Activated T-cell treated with anti-CD3 and anti-CD28 coated beads, Interleukin-2, amount 50 U/mL, for 4 hours (primary cell): Measurements from ENCODE around the gene TBC1D10B. TPM values are rescaled to one million over a fixed set of nuclear protein-coding genes. Genes with fewer than 3 reads are reported as not detected.

ENCODE experiments used
- ATAC-seq, 2 donors: fragments of 200-7000 bp; cut with Tn5 transposase; one replicate each; pipeline ENCODE4 v1.10.0; 2021
- DNase-seq: peaks from one replicate; pipeline ENCODE4 v3.0.0-alpha.2; 2020
- H3K27me3 Mint-ChIP-seq: one replicate; pipeline ENCODE4 v1.8.0; 2021; ENCODE audit warnings: low read depth, mixed read lengths
- H3K36me3 Mint-ChIP-seq: one replicate; pipeline ENCODE4 v1.8.0; 2022; ENCODE audit warnings: mixed read lengths; ENCODE audit not compliant: insufficient read depth
- H3K4me1 Mint-ChIP-seq: one replicate; pipeline ENCODE4 v1.8.0; 2021; ENCODE audit warnings: low read depth, mixed read lengths
- H3K4me3 Mint-ChIP-seq: one replicate; pipeline ENCODE4 v1.8.0; 2021; ENCODE audit warnings: mild to moderate bottlenecking, moderate library complexity, mixed read lengths
- H3K9me3 Mint-ChIP-seq: one replicate; pipeline ENCODE4 v1.8.0; 2021; ENCODE audit warnings: mixed read lengths
- total RNA-seq, 3 donors: library from RNA; stranded (reverse); gene quantifications; one replicate each; pipeline ENCODE4 v1.2.1, GENCODE V29; 2021

Gene TBC1D10B
- 10 to 100 TPM; 48.2 to 52.5 (median 49.6) TPM for total RNA-seq

- Mint-ChIP-seq H3K9me3 (no peaks in the 10 kb centered on the region), H3K27me3 (no peaks in the 10 kb centered on the region), H3K4me3 (peak within 1 kb of the TSS; percentile 88), H3K36me3 (peaks cover 5% of the 10 kb centered on the region), H3K4me1 (peaks cover 47% of the 10 kb centered on the region)
- peak; percentile 82 to 86 for ATAC-seq
- peak; percentile 98 for DNase-seq
These were observed at the start of gene TBC1D10B for GRCh38 chr16:30370456-30371247. TSS of gene TBC1D10B (minus strand) at chr16:30370494. CDS start at chr16:30370183, 311 bp downstream.

- H3K4me1 Mint-ChIP-seq: peaks cover 19% of the 10 kb centered on the region
- no peaks in the 10 kb centered on the region for H3K27me3 Mint-ChIP-seq
- H3K36me3 Mint-ChIP-seq: peaks cover 29% of the 10 kb centered on the region
- H3K9me3 Mint-ChIP-seq: no peaks in the 10 kb centered on the region
- ATAC-seq: no peak
- H3K4me3 Mint-ChIP-seq: peak overlapping the region; percentile 65
- DNase-seq: no peak
These were observed 48.3 kb upstream of the TBC1D10B start for GRCh38 chr16:30418350-30419181.

GRCh38 chr16:30417529-30418349 lies 47.4 kb upstream of the TBC1D10B start:
- no peaks in the 10 kb centered on the region for H3K27me3 Mint-ChIP-seq
- ATAC-seq: peak; percentile 83 to 92
- peak; percentile 84 for DNase-seq
- no peaks in the 10 kb centered on the region for H3K9me3 Mint-ChIP-seq
- H3K4me3 Mint-ChIP-seq: peak overlapping the region; percentile 65
- peaks cover 19% of the 10 kb centered on the region for H3K4me1 Mint-ChIP-seq
- H3K36me3 Mint-ChIP-seq: peaks cover 28% of the 10 kb centered on the region

GRCh38 chr16:30416624-30417528 lies 46.6 kb upstream of the TBC1D10B start:
- DNase-seq (no peak), ATAC-seq (no peak)
- peaks cover 23% of the 10 kb centered on the region for H3K4me1 Mint-ChIP-seq
- H3K4me3 Mint-ChIP-seq: peak overlapping the region; percentile 57
- H3K9me3 Mint-ChIP-seq: no peaks in the 10 kb centered on the region
- H3K27me3 Mint-ChIP-seq: no peaks in the 10 kb centered on the region
- H3K36me3 Mint-ChIP-seq: peaks cover 29% of the 10 kb centered on the region

GRCh38 chr16:30416047-30416603 lies 45.8 kb upstream of the TBC1D10B start:
- Mint-ChIP-seq H3K4me1 (peaks cover 23% of the 10 kb centered on the region), H3K9me3 (no peaks in the 10 kb centered on the region), H3K36me3 (peaks cover 24% of the 10 kb centered on the region), H3K27me3 (no peaks in the 10 kb centered on the region), H3K4me3 (no peak overlapping the region)
- ATAC-seq: no peak
- DNase-seq: no peak

- no peaks in the 10 kb centered on the region for H3K9me3 Mint-ChIP-seq
- peaks cover 30% of the 10 kb centered on the region for H3K4me1 Mint-ChIP-seq
- H3K4me3 Mint-ChIP-seq: no peak overlapping the region
- DNase-seq (no peak), ATAC-seq (no peak)
- H3K36me3 Mint-ChIP-seq: peaks cover 16% of the 10 kb centered on the region
- no peaks in the 10 kb centered on the region for H3K27me3 Mint-ChIP-seq
These were observed 43.9 kb upstream of the TBC1D10B start for GRCh38 chr16:30414159-30414558.

- peaks cover 32% of the 10 kb centered on the region for H3K4me1 Mint-ChIP-seq
These were observed 43.0 kb upstream of the TBC1D10B start for GRCh38 chr16:30413112-30413806.

GRCh38 chr16:30409125-30410060 lies 39.1 kb upstream of the TBC1D10B start:
- H3K4me3 Mint-ChIP-seq: peak overlapping the region; percentile 88
- H3K9me3 Mint-ChIP-seq: no peaks in the 10 kb centered on the region
- peaks cover 11% of the 10 kb centered on the region for H3K36me3 Mint-ChIP-seq
- peaks cover 24% of the 10 kb centered on the region for H3K4me1 Mint-ChIP-seq
- no peaks in the 10 kb centered on the region for H3K27me3 Mint-ChIP-seq
- DNase-seq: peak; percentile 95
- peak; percentile 48 to 51 for ATAC-seq

More at GRCh38 chr16:30413112-30413806, 43.0 kb upstream of the TBC1D10B start:
- Mint-ChIP-seq H3K36me3 (peaks cover 16% of the 10 kb centered on the region), H3K4me3 (no peak overlapping the region), H3K27me3 (no peaks in the 10 kb centered on the region), H3K9me3 (no peaks in the 10 kb centered on the region)
- DNase-seq (no peak), ATAC-seq (no peak)

GRCh38 chr16:30407804-30408534 lies 37.7 kb upstream of the TBC1D10B start:
- Mint-ChIP-seq H3K27me3 (no peaks in the 10 kb centered on the region), H3K9me3 (no peaks in the 10 kb centered on the region), H3K36me3 (peaks cover 6% of the 10 kb centered on the region), H3K4me1 (peaks cover 24% of the 10 kb centered on the region), H3K4me3 (peak overlapping the region; percentile 88)
- DNase-seq (no peak), ATAC-seq (no peak)

GRCh38 chr16:30407102-30407803 lies 37.0 kb upstream of the TBC1D10B start, which contains the start of gene ZNF771:
TSS of gene ZNF771 (plus strand) at chr16:30407606. CDS start at chr16:30408054, 448 bp downstream.
- H3K4me1 Mint-ChIP-seq: peaks cover 24% of the 10 kb centered on the region
- H3K27me3 Mint-ChIP-seq: no peaks in the 10 kb centered on the region
- ATAC-seq (peak; percentile 88 to 90), DNase-seq (peak; percentile 86)
- H3K36me3 Mint-ChIP-seq: peaks cover 6% of the 10 kb centered on the region
- no peaks in the 10 kb centered on the region for H3K9me3 Mint-ChIP-seq
- H3K4me3 Mint-ChIP-seq: peak within 1 kb of the TSS; percentile 88

GRCh38 chr16:30406795-30407101 lies 36.5 kb upstream of the TBC1D10B start:
- peak; percentile 15 to 19 for ATAC-seq

More at GRCh38 chr16:30406795-30407101, 36.5 kb upstream of the TBC1D10B start:
- peak overlapping the region; percentile 88 for H3K4me3 Mint-ChIP-seq
- peaks cover 2% of the 10 kb centered on the region for H3K36me3 Mint-ChIP-seq
- H3K9me3 Mint-ChIP-seq: no peaks in the 10 kb centered on the region
- H3K4me1 Mint-ChIP-seq: peaks cover 20% of the 10 kb centered on the region
- no peak for DNase-seq
- H3K27me3 Mint-ChIP-seq: no peaks in the 10 kb centered on the region
